ENCODE results near the gene VSIR. TPM values are rescaled to one million over a fixed set of nuclear protein-coding genes. Genes with fewer than 3 reads are reported as not detected.
A peak's percentile ranks its signal among the peaks of the same experiment; 100 is the strongest.

The VSIR gene
- total RNA-seq, 1 donor from 2014 or later = 116 TPM

DNA sequence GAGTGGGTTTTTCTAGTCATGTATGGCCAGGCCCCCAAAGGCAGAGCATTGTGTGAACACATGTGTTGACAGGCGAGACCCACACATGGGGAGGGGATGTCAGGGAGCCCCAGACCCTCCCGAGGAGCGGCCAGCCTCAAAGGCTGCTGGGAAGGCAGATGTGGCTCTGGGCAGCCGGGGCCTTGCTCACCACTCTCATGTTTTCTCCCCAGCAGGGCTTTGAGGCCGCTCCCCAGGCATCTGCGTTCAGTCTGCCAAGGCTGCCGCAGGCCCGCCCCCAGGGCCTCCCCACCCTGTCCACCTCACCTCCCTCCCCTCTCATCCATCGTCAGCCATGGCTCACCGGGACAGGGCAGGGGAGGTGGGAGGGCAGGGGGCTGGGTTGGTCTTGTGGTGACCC, 16.6 kb upstream of the VSIR start:
- ATAC-seq (ENCODE audit: poor library complexity) = no peak
- no peak for DNase-seq
- intact Hi-C loops (cut with DNase I) = no loop called here

DNA sequence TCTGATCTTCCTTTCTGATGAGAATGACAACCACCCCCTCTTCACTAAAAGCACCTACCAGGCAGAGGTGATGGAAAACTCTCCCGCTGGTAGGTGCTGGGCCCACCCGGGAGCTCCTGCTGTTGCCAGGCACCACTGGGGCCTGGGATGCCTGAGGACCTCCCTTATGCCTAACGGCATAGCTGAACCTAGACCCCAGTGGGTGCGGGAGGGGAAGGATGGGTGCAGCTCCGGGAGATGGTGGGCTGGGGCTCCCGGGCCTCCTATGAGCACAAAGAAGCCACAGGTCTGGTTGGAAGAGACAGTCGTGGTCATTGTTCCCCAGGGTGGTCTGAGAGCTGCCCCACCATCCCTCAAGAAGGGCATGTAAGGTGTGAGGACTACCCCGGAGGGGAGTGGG, 15.6 kb upstream of the VSIR start:
- DNase-seq = peak; percentile 8
- intact Hi-C loops (cut with DNase I) = no loop called here
- no peak for ATAC-seq (ENCODE audit: poor library complexity)

DNA sequence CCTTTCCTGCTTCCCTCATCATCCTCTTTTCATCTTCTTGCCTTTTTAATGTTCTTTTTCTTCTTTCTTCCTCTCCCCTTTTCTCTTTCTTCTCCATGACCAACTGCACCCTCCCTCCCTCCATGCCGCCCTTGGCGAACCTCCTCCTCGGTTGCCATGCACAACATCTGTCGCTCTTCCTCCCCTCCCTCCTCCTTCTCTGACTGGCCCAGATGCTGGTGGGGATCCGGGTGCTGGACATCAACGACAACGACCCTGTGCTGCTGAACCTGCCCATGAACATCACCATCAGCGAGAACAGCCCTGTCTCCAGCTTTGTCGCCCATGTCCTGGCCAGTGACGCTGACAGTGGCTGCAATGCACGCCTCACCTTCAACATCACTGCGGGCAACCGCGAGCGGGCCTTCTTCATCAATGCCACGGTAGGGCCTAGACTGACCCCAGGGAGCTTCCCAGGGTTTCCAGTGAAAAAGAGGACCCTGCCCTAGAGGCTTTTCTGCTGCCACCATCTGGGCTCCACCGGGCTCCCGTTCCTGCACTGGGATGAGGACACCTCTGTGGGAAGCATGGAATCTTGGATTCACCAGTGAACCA, 11.5 kb upstream of the VSIR start:
- ATAC-seq (ENCODE audit: poor library complexity) (no peak), DNase-seq (peak; percentile 32)
- intact Hi-C loops (cut with DNase I) = no loop called here

DNA sequence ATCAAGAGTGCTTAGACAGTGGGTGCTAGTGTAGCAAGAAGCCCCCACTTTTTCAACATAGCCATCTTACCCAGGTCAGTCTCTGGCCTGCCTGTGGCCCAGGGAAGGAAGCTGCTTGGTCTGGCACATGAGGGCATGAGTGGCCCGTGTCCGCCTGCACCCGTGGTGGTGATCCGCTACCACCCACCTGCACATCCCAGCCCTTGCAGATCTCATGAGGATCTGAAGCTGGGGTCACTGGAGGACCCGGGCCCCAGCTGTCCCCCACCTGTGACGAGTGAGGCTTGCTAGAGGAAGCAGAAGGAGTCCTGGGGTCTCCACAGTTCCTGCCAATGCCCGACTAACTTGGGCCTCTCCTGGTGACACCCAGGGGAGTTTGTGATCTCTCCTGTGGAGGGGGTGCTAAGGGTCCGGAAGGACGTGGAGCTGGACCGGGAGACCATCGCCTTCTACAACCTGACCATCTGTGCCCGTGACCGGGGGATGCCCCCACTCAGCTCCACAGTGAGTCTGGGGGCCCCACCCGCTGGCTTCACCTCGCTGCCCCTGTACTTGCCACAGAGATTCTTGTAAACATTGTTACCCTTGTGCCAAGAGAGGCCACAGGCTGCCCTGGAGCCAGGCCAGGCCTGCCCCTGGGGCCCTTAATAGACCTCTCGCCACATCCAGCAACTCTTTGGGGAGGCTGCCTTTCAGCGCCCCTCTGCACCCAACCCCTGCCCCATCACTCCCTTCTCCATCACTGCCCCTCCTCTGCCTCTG, 10.8 kb upstream of the VSIR start:
- no peak for ATAC-seq (ENCODE audit: poor library complexity)
- peak; percentile 33 for DNase-seq
- intact Hi-C loops (cut with DNase I) = no loop called here

DNA sequence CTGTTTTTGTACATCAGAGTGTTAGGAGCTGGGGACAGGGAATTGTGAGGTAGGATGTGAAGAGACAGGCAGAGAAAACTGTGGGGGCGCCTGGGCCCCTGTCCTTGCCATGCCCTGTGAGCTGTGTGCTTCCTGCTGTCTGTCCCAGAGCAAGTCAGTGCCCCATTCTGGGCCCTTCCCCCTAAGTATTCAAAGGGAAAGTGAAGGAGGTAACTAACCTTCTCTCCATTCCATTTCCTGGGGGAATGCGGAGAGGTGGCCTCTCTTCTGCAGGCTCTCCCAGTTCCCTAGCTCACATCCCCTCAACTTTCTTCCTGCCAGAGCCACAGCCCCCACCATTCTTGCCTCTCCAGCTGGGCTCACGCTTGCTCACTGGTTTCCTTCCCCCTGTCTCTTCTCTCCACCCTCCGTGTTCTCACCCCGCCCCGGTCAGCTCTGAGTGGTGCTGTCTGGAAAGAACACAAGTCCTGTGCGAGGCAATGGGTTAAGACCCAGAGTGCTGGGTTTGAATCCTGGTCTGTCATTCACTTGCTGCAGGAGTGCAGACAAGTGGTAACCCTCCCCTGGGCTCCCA, 9.7 kb upstream of the VSIR start:
- DNase-seq = peak; percentile 66

DNA sequence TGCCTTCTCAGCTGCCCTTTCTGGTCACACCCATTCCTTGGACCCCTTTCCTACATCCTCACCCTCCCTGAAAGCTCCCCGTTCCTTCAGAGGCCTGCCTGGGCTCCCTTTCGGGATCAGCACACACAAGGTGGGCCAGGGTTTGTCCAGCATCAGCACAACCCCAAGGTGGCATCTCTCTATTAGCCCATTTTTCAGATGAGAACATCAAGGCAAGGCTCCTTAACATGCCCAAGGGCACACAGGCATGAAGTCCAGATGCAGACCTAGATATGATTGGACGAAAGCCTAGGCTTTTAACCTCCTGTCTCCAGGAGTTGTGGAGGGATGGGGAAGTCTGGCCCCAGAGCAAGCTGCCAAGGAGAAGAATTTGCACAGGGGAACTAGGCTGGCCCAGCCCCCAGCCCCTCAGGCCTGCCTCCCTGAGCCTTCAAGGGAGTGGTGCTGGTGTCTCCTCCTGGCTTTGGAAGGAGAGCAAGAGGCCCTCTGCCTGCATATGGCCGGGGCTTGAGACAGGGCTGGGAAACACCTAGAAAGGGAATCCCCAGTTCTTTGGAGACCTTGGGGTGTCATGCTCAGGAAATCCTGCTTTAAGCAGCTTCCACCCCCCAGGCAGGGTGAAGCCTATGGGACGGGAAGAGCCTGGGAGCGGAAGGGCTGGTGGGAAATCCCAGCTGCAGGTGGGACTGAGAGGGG, 9.0 kb upstream of the VSIR start:
- intact Hi-C loops (cut with DNase I) = no loop called here
- ATAC-seq (ENCODE audit: poor library complexity) = no peak

More for the DNA sequence above, 9.7 kb upstream of the VSIR start:
- no peak for ATAC-seq (ENCODE audit: poor library complexity)
- intact Hi-C loops (cut with DNase I) = no loop called here

DNA sequence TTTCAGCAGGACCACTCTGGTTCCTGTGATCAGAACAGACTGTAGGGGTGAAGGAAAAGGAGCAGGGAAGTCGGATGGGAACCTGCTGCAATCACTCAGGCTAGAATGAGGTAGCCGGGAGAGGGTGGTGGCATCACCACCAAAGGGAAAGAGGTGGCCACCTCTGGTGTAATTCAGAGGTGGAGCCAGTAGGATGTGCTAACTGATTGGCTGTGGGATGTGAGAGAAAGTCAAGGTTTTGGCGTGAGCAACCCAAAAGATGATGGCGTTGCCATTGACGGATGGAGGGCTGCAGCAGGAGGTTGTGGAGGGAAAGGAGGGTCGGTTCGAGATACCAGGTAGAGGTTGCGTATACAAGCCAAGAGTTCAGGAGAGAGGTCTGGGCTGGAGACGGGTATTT, 7.4 kb upstream of the VSIR start:
- DNase-seq (no peak), ATAC-seq (ENCODE audit: poor library complexity) (no peak)
- intact Hi-C loops (cut with DNase I) = no loop called here

More for the DNA sequence above, 9.0 kb upstream of the VSIR start:
- peak; percentile 40 for DNase-seq

DNA sequence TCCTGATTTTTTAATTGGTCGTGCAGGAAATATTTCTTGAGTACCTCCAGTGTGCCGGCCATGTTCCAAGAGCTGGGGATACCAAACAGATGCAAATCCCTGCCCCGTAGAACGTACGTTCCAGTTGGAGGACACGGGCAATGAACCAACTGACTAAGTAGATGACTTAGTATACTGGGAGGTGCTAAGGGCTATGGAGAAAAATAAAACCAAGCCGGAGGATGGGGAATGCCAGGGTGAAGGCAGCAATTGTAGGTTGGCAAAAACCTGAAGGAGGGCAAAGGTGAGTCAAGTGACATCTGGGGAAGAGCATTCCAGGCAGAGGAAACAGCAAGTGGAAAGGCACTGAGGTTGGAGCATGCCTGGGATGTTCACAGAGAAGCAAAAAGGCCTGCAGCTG, 6.8 kb upstream of the VSIR start:
- intact Hi-C loops (cut with DNase I) = no loop called here
- no peak for DNase-seq
- ATAC-seq (ENCODE audit: poor library complexity) = no peak

DNA sequence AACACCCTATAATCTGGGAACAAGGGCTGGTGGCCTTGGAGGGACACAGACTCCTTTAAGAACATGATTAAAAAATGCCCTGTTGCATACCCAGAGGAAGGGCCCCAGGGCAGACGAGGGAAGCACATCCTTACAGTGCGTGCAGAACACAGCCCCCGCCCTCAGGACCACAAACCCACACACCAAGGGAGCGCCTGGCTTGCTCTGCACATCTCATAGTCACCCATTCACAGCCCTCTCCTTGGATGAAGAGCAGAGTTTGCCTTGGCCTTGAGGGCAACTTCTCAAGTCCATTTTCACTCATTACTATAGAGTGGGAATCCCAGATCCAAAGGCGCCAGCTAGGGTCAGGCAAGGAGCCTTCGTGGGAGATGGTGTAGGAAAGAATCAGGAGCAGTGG, 6.3 kb upstream of the VSIR start:
- ATAC-seq (ENCODE audit: poor library complexity) = no peak
- peak; percentile 5 for DNase-seq
- intact Hi-C loops (cut with DNase I) = no loop called here

DNA sequence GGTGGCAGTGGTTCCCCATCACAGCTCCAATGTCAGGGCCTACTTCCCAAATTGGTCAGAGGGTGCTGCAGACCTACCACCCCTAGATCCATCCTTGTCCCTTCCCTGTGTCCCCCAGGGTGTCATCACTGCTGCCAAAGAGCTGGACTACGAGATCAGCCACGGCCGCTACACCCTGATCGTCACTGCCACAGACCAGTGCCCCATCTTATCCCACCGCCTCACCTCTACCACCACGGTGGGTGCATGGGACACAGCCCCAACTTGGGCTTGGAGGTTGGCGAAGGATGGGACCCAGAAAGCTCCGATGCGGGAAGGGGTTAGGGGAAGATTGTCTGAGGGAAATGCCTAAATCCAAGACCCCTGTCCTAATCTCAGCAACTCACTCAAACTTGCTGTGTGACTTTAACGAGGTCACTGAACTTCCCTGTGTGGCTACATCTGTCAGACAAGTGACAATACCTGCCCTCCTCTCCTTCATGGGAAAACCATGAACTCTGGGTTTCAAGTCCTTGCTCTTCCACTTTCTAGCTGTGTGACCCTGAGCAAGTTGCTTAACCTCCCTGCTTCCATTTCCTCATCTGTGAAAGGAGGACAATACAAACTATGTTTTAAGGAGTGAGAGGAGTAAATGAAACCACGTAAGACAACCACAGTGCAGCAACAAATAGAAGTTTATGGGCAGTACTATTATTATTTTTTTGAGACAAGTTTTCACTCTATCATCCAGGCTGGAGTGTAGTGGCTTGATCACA, 4.9 kb upstream of the VSIR start:
- intact Hi-C loops (cut with DNase I) = no loop called here
- ATAC-seq (ENCODE audit: poor library complexity) = no peak
- DNase-seq = peak; percentile 26

DNA sequence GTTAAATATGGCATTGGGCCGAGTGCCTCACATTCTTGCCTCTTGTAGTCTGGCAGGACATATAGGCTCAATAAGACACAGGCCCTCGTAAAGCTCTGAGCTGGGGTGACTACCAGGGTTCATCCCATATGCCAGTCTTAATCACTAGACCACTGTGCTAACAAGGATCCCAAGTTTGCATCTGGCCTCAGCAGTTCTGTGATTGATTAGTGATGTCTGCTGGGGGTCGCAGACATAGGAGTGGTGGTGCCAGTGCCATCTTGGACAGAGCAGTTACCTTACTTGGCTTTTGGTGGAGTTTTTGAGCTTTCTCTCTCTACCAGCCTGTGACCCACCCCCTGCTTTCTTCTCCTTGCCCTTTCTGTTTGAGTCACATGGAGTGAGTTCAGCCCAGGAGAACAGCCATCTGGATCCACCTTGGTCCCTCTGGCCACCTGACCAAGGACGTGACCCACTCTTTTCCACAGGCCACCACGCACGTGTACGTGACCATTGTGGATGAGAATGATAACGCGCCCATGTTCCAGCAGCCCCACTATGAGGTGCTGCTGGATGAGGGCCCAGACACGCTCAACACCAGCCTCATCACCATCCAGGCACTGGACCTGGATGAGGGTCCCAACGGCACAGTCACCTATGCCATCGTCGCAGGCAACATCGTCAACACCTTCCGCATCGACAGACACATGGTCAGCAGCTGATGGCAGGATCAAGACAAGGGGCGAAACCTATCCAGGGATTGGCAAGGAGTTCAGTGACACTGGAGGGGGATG, 4.1 kb upstream of the VSIR start:
- DNase-seq = peak; percentile 23

DNA sequence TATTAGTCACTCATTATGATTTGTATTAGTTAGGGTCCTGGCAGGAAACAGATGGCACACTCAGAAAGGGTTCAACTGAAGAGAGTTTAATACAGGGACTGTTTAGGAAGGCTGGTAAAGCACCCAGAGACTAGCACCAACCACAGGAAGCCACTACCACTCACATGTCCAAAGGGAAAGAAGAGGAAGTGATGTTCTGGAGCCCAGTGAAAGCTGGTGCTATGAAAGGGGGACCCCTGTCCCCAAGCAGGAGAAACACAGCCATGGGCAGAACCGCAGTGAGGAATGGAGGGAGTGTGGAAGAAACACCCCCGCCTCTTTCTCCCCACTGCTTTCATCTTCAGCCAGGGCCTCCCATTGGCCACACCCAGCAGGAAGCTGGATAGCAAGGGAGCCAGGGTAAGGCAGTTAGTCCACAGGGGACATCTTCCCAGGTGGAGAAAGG, 3.2 kb upstream of the VSIR start:
- DNase-seq = peak; percentile 20
- intact Hi-C loops (cut with DNase I) = no loop called here

More for the DNA sequence above, 4.1 kb upstream of the VSIR start:
- intact Hi-C loops (cut with DNase I) = no loop called here
- ATAC-seq (ENCODE audit: poor library complexity) = no peak

DNA sequence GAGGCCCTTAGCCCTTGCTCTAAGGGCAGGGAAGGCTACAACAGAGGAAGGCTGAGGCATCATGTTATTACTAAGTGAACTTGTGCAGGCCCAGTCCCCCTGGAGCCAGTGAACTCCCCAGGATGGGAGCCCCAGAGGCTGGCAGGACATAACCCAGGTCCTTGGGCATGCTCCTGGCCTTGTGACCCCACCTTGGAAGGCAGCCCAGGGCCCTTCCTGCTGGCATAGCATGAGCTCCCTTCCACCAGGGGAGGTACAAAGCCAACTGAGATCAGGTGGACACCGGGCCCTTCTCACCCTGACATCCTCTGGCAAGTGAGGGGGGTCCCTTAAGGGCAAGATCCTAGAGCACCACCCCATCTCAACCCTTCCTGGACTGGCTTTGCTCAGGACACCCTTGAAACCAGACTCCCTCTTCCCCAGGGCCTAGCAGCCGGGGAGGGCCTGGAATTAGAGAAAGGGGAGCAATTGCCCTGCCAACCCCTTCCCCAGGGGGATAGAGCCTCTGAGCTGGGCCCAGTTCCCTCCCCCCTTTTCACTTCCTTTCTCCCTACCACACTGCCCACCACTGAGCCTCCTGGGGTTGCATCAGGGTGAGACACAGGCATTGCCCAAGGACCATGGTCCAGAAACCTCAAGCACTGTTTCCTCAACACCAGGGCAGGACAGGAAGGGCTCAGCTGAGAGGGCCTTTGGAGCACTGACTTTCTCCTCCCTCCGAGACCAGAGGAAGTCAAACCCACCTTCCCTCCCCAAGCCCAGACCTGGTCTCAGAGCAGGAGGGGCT, 1.8 kb upstream of the VSIR start:
- peak; percentile 70 for DNase-seq
- no peak for ATAC-seq (ENCODE audit: poor library complexity)
- intact Hi-C loops (cut with DNase I) = loop anchor here (5.0 kb wide), 1 partner anchor 48 kb away; no protein-coding TSS in a partner anchor

More for the DNA sequence above, 3.2 kb upstream of the VSIR start:
- no peak for ATAC-seq (ENCODE audit: poor library complexity)

DNA sequence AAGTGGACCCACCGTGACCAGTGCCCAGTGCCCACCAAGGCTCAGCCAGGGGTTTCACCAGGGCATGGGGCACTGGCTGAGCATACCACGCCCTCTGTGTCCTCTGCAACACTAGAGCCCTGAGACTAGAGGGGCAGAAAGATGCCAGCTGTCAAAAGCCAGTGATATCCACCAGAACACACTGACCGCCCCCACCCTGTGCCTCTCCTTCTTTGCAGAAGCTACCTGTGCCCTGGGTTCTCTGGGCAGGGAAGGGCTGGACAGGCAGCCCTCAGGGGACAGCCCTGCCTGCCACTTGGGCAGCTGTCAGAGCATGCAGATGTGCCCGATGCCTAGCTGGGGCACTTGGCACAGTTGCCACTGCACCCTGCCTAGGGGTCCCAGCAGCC, 494 bp downstream of the VSIR start:
- ATAC-seq (ENCODE audit: poor library complexity) (peak; percentile 41), DNase-seq (no peak)
- intact Hi-C loops (cut with DNase I) = loop anchor here (5.0 kb wide), 1 partner anchor 46 kb away; no protein-coding TSS in a partner anchor

DNA sequence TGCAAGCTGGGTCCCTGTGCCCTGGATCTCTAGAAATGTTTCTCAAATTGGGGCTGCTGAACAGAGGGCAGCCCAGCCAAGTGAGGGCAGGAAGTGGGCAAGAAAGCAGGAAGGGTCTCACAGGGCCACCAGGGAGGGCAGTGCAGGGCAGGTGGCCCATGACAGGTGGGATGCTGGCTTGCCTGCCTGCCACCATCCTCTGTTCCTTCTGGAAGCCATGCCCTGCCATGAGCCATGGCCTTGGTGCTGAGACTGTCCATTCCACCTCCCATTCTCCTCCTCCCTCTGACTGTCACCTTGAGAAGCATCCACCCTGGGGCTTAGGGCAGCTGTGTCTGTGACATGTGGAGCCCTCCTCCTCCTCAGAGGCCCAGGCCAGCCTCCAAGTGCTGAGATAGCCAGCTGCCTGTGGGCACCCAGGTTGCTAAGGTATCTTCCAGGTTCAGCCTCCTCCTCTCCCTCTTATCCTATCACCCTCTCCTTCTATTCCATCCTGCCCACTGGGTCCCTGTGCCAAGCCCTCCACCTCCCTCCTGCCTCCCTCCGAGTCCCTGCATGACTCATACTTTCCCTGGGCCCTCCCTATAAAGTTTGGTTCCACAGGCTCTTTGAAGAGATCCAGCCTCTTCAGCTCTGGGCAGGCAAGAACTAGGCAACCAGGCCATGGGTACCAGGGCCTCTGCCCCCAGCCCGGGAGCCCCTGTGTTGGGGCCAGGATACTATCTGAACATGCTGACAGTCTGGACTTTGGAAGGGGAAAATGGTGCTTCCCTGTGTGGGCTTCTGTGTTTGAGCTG, 1.3 kb downstream of the VSIR start:
- ATAC-seq (ENCODE audit: poor library complexity) = peak; percentile 68
- intact Hi-C loops (cut with DNase I) = loop anchor here (5.0 kb wide), 1 partner anchor 45 kb away; no protein-coding TSS in a partner anchor
- peak; percentile 85 for DNase-seq

DNA sequence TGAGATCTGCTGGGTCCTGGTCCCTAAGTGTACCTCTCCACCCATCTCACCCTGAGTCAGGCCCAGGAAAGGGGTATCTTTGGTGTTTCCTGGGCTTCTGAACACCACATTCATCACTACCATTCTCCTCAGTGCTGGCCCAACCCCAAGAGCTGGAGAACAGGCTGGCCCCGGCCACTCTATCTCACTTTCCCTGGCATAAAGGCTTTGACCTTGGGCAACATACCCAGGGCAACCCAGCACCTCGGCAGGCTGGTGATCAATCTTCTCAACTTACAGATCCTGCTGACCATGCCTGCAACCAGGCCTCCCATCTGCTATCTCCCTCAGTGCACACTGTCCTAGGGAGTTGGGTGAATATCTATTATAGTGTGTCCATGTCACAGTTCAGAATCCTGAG, 2.1 kb downstream of the VSIR start:
- intact Hi-C loops (cut with DNase I) = loop anchor here (5.0 kb wide), 1 partner anchor 44 kb away; no protein-coding TSS in a partner anchor
- DNase-seq (peak; percentile 67), ATAC-seq (ENCODE audit: poor library complexity) (peak; percentile 34)
